HG03135 (cell line): ENCODE measurements around the gene CEP131.

Experiments
- ATAC-seq: cut with Tn5 transposase; IDR thresholded peaks from one replicate; pipeline ENCODE4 v1.9.1; 2021; ENCODE audit warnings: mild to moderate bottlenecking, moderate library complexity; ENCODE audit not compliant: unreplicated experiment

CEP131 gene

GRCh38 chr17:81251709-81252301, 29.0 kb upstream of the CEP131 start:
- no peak for ATAC-seq

- ATAC-seq, result no peak
Measured at GRCh38 chr17:81251094-81251708, 28.4 kb upstream of the CEP131 start.

GRCh38 chr17:81250286-81251093, 27.7 kb upstream of the CEP131 start:
- no peak for ATAC-seq

- ATAC-seq, result no peak
Measured at GRCh38 chr17:81249223-81250040, 26.7 kb upstream of the CEP131 start.

GRCh38 chr17:81248649-81249048, 25.9 kb upstream of the CEP131 start:
- no peak for ATAC-seq

- ATAC-seq, result no peak
Measured at GRCh38 chr17:81247339-81247990, 24.7 kb upstream of the CEP131 start.

- no peak for ATAC-seq
Measured at GRCh38 chr17:81246679-81247338, 24.0 kb upstream of the CEP131 start.

GRCh38 chr17:81246343-81246670, 23.5 kb upstream of the CEP131 start:
- no peak for ATAC-seq

- ATAC-seq, result no peak
Measured at GRCh38 chr17:81245665-81246342, 23.0 kb upstream of the CEP131 start.

- ATAC-seq, result no peak
Measured at GRCh38 chr17:81245024-81245664, 22.4 kb upstream of the CEP131 start.

GRCh38 chr17:81244358-81245023, 21.7 kb upstream of the CEP131 start:
- no peak for ATAC-seq

- no peak for ATAC-seq
Measured at GRCh38 chr17:81243333-81243664, 20.5 kb upstream of the CEP131 start.

GRCh38 chr17:81242421-81243332, 19.9 kb upstream of the CEP131 start:
- no peak for ATAC-seq

GRCh38 chr17:81241648-81242420, 19.1 kb upstream of the CEP131 start:
- no peak for ATAC-seq

GRCh38 chr17:81241203-81241602, 18.4 kb upstream of the CEP131 start:
- ATAC-seq, result no peak

GRCh38 chr17:81240761-81241160, 18.0 kb upstream of the CEP131 start:
- no peak for ATAC-seq
